BE2C (cell line): Measurements from ENCODE around the gene OR56A4.

ENCODE experiments used
- DNase-seq: peaks from one replicate; pipeline ENCODE4 v3.0.0-alpha.2; 2020
- H3K27me3 ChIP-seq: fragments of 250-450 bp; sonication (Bioruptor Pico); 2 replicates; pipeline ENCODE4 v1.5.1; 2020; ENCODE audit warnings: mild to moderate bottlenecking
- H3K36me3 ChIP-seq: fragments of 250-450 bp; sonication (Bioruptor Pico); 2 replicates; pipeline ENCODE4 v1.5.1; 2020; ENCODE audit warnings: mild to moderate bottlenecking
- H3K4me1 ChIP-seq: fragments of 250-450 bp; sonication (Bioruptor Pico); 2 replicates; pipeline ENCODE4 v1.5.1; 2020
- H3K4me3 ChIP-seq: 2 replicates; pipeline ENCODE4 v1.5.1; 2011; ENCODE audit warnings: low read depth, low read length
- H3K9me3 ChIP-seq: fragments of 250-450 bp; sonication (Bioruptor Pico); 2 replicates; pipeline ENCODE4 v1.5.1; 2020
- CTCF ChIP-seq: IDR thresholded peaks from 2 replicates; pipeline ENCODE4 v1.5.1; 2012; ENCODE audit warnings: mild to moderate bottlenecking, low read depth, low read length

Gene OR56A4

GRCh38 chr11:6002202-6002699, 4.5 kb downstream of the OR56A4 start:
- H3K4me1 ChIP-seq, result no peaks in the 10 kb centered on the region
- H3K9me3 ChIP-seq, result no peaks in the 10 kb centered on the region
- DNase-seq, result no peak
- no peak overlapping the region for H3K4me3 ChIP-seq
- no peak for TF ChIP-seq CTCF
- H3K36me3 ChIP-seq, result no peaks in the 10 kb centered on the region
- H3K27me3 ChIP-seq, result no peaks in the 10 kb centered on the region

DNA sequence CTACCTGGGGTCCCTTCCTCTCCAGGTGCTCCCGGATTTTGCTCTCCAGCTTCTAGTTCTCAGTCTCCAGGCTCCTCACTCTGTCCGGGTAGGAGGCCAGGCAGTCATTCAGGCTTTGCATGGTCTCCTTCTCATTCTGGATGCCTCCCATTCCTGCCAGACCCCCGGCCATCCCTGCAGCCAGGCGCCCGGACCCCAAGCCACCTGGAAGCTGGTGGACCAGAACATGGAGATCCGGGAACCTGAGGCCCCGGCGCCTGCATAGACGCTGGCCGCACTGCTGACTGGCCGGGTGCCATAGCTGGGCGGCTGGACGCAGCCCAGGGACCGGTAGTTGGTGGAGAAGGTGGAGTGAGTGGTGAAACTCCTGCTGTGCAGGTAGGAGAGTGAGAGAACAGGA, 12.0 kb downstream of the OR56A4 start:
- Histone ChIP-seq H3K4me3 (no peak overlapping the region), H3K4me1 (no peaks in the 10 kb centered on the region), H3K27me3 (no peaks in the 10 kb centered on the region), H3K36me3 (no peaks in the 10 kb centered on the region), H3K9me3 (no peaks in the 10 kb centered on the region)
- no peak for TF ChIP-seq CTCF
- no peak for DNase-seq

- no peak for DNase-seq
- Histone ChIP-seq H3K9me3 (no peaks in the 10 kb centered on the region), H3K4me3 (no peak overlapping the region), H3K27me3 (no peaks in the 10 kb centered on the region), H3K36me3 (no peaks in the 10 kb centered on the region), H3K4me1 (no peaks in the 10 kb centered on the region)
- peak; percentile 48 for TF ChIP-seq CTCF
Observed at GRCh38 chr11:5992604-5993251, 14.0 kb downstream of the OR56A4 start.

DNA sequence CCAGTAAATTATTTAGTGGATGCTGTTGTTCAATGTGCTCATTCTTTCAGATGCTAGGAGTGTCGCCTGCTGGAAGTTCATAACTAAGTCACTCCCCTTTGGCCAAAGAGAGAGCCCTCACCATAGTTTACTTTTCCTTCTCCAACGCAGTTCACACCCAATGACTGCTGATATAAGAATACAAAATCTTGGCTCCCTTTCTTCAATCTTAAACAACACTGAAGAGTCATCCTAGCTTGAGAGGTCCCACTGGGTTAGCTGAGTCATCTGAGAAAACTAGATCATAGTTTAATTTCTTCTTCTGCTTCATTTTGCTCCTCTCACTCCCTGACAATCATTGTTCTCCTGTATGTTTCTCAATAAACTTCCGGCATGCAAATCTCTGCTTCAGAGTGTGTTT, 14.6 kb downstream of the OR56A4 start:
- no peaks in the 10 kb centered on the region for H3K9me3 ChIP-seq
- TF ChIP-seq CTCF, result no peak
- no peaks in the 10 kb centered on the region for H3K4me1 ChIP-seq
- H3K27me3 ChIP-seq, result no peaks in the 10 kb centered on the region
- no peaks in the 10 kb centered on the region for H3K36me3 ChIP-seq
- no peak overlapping the region for H3K4me3 ChIP-seq
- DNase-seq, result no peak

DNA sequence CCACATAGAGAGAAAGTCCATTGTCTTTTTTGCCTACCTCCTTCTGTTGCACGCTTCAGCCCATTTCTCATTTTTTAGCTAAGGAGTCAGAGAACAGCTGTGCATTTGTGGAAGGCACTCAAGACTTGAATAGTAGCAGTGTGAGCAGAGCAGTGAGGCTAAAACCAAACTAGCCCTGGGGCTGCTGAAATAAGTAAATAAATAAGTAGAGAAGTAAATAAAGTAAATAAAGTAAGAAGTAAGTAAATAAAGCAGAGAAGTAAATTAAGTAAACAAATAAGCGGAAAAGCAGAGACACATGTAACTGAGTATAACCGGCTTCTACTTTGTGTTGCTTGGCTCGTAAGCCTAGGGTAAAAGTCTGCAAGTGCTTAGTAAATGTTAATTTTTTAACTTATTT, 17.5 kb downstream of the OR56A4 start:
- Histone ChIP-seq H3K9me3 (no peaks in the 10 kb centered on the region), H3K4me1 (no peaks in the 10 kb centered on the region), H3K4me3 (no peak overlapping the region), H3K27me3 (no peaks in the 10 kb centered on the region), H3K36me3 (no peaks in the 10 kb centered on the region)
- no peak for TF ChIP-seq CTCF
- no peak for DNase-seq

GRCh38 chr11:5986885-5987284, 19.9 kb downstream of the OR56A4 start, which contains the start of gene OR52L1:
Gene OR52L1 (minus strand): TSS chr11:5986985. CDS start chr11:5986930, 55 bp downstream.
- TF ChIP-seq CTCF, result no peak
- no peaks in the 10 kb centered on the region for H3K9me3 ChIP-seq
- DNase-seq, result no peak
- H3K27me3 ChIP-seq, result no peaks in the 10 kb centered on the region
- H3K36me3 ChIP-seq, result no peaks in the 10 kb centered on the region
- H3K4me3 ChIP-seq, result no peak within 1 kb of the TSS
- no peaks in the 10 kb centered on the region for H3K4me1 ChIP-seq
